ENCODE results near the gene YEATS2. TPM values are rescaled to one million over a fixed set of nuclear protein-coding genes. Genes with fewer than 3 reads are reported as not detected.
"Not testable (repeated sequence)": the region's sequence is repeated elsewhere in the genome, so short reads cannot be mapped to it uniquely, and the experiment has no call there.

YEATS2 gene
- total and polyA plus RNA-seq, 7 donors, result 1.8 to 8.9 (median 4.6) TPM

DNA sequence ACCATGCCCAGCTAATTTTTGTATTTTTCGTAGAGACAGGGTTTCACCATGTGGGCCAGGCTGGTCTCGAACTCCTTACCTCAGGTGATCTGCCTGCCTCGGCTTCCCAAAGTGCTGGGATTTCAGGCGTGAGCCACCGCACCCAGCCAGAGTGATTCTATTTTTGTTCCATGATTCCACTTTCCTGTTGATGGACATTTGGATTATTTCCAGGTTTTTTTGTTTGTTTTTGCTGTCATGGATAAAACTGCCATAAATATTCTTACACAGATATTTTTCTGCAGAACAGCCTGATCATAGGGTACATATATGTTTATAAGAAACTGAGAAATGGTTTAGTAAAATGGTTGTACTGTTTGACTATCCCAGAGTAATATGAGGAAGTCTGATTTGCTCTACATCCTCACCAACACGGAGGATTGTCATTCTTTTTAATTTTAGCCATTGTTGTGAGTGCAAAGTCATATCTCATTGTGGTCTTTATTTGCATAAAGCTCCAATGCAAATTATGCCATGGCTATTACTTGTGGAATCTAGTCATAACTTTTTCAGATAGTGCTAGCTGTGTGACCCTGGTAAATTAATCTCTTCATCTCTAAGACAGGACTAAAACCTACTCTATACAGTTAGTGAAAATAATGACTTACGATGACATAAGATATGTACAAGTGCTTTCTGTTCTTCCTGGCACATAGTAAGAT is 85.1 kb downstream of the YEATS2 start:
- DNase-seq (no peak), ATAC-seq (no peak)
- WGBS, 3 donors, result 53 to 64% (median 56%) methylated on average over 7 of the region's 7 CpGs
- intact Hi-C loops (cut with DNase I), result no loop called here
- Histone ChIP-seq H3K9me3 (no peaks in the 10 kb centered on the region), H3K4me1 (no peaks in the 10 kb centered on the region), H3K36me3 (ENCODE audit: insufficient read depth in 1 of 2, low read depth in 1 of 2) (peaks cover 0 to 77% of the 10 kb centered on the region in 2 donors), H3K27ac (no peak overlapping the region), H3K4me3 (no peak overlapping the region), H3K27me3 (ENCODE audit: insufficient read depth in 3 of 3, low read length in 2 of 3) (no peaks in the 10 kb centered on the region)
- TF ChIP-seq, protein P1, sequence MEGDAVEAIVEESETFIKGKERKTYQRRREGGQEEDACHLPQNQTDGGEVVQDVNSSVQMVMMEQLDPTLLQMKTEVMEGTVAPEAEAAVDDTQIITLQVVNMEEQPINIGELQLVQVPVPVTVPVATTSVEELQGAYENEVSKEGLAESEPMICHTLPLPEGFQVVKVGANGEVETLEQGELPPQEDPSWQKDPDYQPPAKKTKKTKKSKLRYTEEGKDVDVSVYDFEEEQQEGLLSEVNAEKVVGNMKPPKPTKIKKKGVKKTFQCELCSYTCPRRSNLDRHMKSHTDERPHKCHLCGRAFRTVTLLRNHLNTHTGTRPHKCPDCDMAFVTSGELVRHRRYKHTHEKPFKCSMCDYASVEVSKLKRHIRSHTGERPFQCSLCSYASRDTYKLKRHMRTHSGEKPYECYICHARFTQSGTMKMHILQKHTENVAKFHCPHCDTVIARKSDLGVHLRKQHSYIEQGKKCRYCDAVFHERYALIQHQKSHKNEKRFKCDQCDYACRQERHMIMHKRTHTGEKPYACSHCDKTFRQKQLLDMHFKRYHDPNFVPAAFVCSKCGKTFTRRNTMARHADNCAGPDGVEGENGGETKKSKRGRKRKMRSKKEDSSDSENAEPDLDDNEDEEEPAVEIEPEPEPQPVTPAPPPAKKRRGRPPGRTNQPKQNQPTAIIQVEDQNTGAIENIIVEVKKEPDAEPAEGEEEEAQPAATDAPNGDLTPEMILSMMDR (IDR thresholded peaks at IDR 0.05), result no peak

DNA sequence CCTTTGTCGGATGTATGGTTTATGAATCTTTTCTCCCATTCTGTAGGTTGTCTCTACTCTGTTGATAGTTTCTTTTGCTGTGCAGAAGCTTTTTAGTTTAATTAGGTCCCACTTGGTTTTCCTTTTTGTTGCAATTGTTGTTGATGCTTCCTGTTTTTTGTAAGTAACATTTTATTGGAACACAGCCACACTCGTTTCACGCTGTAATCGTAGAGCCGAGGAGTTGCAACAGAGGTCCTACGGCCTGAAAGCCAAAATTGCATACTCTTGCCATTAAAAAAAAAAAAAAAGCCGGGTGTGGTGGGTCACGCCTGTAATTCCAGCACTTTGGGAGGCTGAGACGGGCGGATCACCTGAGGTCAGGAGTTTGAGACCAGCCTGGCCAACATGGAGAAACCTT is 86.9 kb downstream of the YEATS2 start:
- H3K27ac ChIP-seq; H3K4me1 ChIP-seq; H3K9me3 ChIP-seq; H3K27me3 ChIP-seq (ENCODE audit: insufficient read depth in 3 of 3, low read length in 2 of 3); ATAC-seq; H3K4me3 ChIP-seq; intact Hi-C loops (cut with DNase I); DNase-seq: not testable (repeated sequence)
- peaks cover 0 to 69% of the 10 kb centered on the region in 2 donors for H3K36me3 ChIP-seq (ENCODE audit: insufficient read depth in 1 of 2, low read depth in 1 of 2)
- WGBS, 3 donors, result 72 to 78% (median 72%) methylated on average over 10 of the region's 10 CpGs

DNA sequence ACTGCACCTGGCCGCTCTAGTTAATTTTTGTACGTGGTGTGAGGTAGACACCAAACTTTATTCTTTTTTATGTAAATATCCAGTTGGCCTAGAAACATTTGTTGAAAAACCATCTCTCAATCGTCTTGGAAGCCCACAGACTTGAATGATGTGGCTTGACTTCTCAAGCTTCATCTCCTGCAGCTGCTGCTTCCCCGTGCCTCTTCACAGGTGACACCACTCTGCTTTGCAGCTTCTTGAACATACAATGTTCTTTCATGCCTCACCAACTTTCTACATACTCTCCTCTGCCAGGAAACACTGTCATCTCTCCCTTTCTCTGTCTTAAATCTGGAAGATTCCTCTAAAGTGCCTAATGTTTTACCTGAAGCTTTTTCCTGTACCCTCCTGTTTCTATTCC is 92.2 kb downstream of the YEATS2 start:
- DNase-seq, result no peak
- WGBS, 3 donors, result 62 to 86% (median 79%) methylated on average over 4 of the region's 4 CpGs
- H3K27me3 ChIP-seq (ENCODE audit: insufficient read depth in 3 of 3, low read length in 2 of 3), result no peaks in the 10 kb centered on the region
- H3K4me3 ChIP-seq, result no peak overlapping the region
- peaks cover 2 to 73% of the 10 kb centered on the region in 2 donors for H3K36me3 ChIP-seq (ENCODE audit: insufficient read depth in 1 of 2, low read depth in 1 of 2)
- no peak for ATAC-seq
- intact Hi-C loops (cut with DNase I), result no loop called here
- H3K27ac ChIP-seq, result no peak overlapping the region
- H3K9me3 ChIP-seq, result no peaks in the 10 kb centered on the region
- TF ChIP-seq, protein P1 (IDR thresholded peaks at IDR 0.05), result no peak
- no peaks in the 10 kb centered on the region for H3K4me1 ChIP-seq

DNA sequence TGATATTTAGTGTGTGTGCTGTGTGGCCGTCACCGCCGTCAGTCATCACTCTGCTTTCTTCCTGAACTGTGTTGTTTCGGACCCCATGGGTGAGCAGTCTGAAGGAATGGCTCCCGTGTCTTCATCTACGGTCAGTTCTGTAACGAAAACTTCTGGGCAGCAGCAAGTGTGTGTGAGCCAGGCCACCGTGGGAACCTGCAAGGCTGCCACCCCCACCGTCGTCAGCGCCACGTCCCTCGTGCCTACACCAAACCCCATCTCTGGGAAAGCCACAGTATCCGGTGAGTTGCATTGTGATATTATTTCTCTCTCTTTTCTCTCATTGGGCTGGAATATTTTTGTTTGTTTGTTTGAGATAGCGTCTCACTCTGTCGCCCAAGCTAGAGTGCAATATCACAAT is 93.1 kb downstream of the YEATS2 start:
- ATAC-seq (no peak), DNase-seq (no peak)
- H3K36me3 ChIP-seq (ENCODE audit: insufficient read depth in 1 of 2, low read depth in 1 of 2), result peaks cover 2 to 72% of the 10 kb centered on the region in 2 donors
- no peak overlapping the region for H3K27ac ChIP-seq
- H3K4me1 ChIP-seq, result no peaks in the 10 kb centered on the region
- TF ChIP-seq, protein P1 (IDR thresholded peaks at IDR 0.05), result no peak
- no peaks in the 10 kb centered on the region for H3K27me3 ChIP-seq (ENCODE audit: insufficient read depth in 3 of 3, low read length in 2 of 3)
- WGBS, 3 donors, result 94 to 95% (median 95%) methylated on average over 16 of the region's 16 CpGs
- H3K9me3 ChIP-seq, result no peaks in the 10 kb centered on the region
- no peak overlapping the region for H3K4me3 ChIP-seq
- intact Hi-C loops (cut with DNase I), result no loop called here

DNA sequence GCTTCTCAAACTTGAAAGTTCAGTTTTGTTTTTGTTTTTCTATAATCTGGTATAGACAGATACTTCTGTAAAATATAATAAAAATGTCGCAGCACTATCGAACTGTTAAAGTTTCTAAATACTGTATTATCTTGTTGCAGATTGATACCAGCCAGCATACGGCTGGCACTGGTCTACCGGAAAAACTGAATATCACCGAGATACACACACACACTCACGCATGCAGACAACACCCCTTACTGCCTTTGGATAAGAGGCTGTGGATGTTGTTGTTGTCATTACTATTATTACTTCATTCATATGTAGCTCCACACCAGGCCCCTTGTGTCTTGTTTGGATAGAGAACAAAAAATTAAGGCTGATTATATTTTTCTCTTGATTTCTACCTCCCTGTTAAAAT is 95.4 kb downstream of the YEATS2 start:
- intact Hi-C loops (cut with DNase I), result no loop called here
- H3K36me3 ChIP-seq (ENCODE audit: insufficient read depth in 1 of 2, low read depth in 1 of 2), result peaks cover 2 to 55% of the 10 kb centered on the region in 2 donors
- H3K9me3 ChIP-seq, result no peaks in the 10 kb centered on the region
- H3K4me1 ChIP-seq, result no peaks in the 10 kb centered on the region
- no peaks in the 10 kb centered on the region for H3K27me3 ChIP-seq (ENCODE audit: insufficient read depth in 3 of 3, low read length in 2 of 3)
- H3K4me3 ChIP-seq, result no peak overlapping the region
- ATAC-seq (no peak), DNase-seq (no peak)
- 92 to 95% (median 93%) methylated on average over 6 of the region's 6 CpGs for WGBS, 3 donors
- H3K27ac ChIP-seq, result no peak overlapping the region
- TF ChIP-seq, protein P1 (IDR thresholded peaks at IDR 0.05), result no peak
